Astrocyte of the cerebellum (primary cell): ENCODE data around the gene COL11A2.

Source experiments
- DNase-seq: peaks from one replicate; pipeline ENCODE4 v3.0.0-alpha.2; 2011; ENCODE audit warnings: low read depth
- H3K4me3 ChIP-seq: 2 replicates; pipeline ENCODE4 v1.5.1; 2011; ENCODE audit warnings: mild to moderate bottlenecking, low read depth, low read length, moderate library complexity
- CTCF ChIP-seq: IDR thresholded peaks from 2 replicates; pipeline ENCODE4 v1.5.1; 2012; ENCODE audit warnings: low read length, low read depth, moderate library complexity, mild to moderate bottlenecking; ENCODE audit errors: missing control alignments
- in situ Hi-C: cut with HindIII; loops from 2 replicates; pipeline ENCODE4 v1.10.0; 2017; ENCODE audit warnings: low sequenced_read_pairs

The COL11A2 gene

GRCh38 chr6:33117811-33118277, 74.4 kb downstream of the COL11A2 start:
- H3K4me3 ChIP-seq = no peak overlapping the region
- TF ChIP-seq CTCF = no peak
- in situ Hi-C loops = no loop called here
- no peak for DNase-seq

- in situ Hi-C loops = no loop called here
- no peak for DNase-seq
- no peak overlapping the region for H3K4me3 ChIP-seq
- no peak for TF ChIP-seq CTCF
Measured at GRCh38 chr6:33116841-33117711, 75.2 kb downstream of the COL11A2 start.

- TF ChIP-seq CTCF = no peak
- no peak for DNase-seq
- in situ Hi-C loops = no loop called here
- no peak overlapping the region for H3K4me3 ChIP-seq
Measured at GRCh38 chr6:33116417-33116816, 75.8 kb downstream of the COL11A2 start.

- no peak for TF ChIP-seq CTCF
- no peak for DNase-seq
- in situ Hi-C loops = no loop called here
- H3K4me3 ChIP-seq = no peak overlapping the region
Measured at GRCh38 chr6:33114406-33114805, 77.9 kb downstream of the COL11A2 start.

- TF ChIP-seq CTCF = no peak
- H3K4me3 ChIP-seq = no peak overlapping the region
- in situ Hi-C loops = no loop called here
- no peak for DNase-seq
Measured at GRCh38 chr6:33113755-33114154, 78.5 kb downstream of the COL11A2 start.
